Activated CD8-positive, alpha-beta memory T cell treated with anti-CD3 and anti-CD28 coated beads, Interleukin-2, amount 50 U/mL, for 4 hours (primary cell): ENCODE measurements around the gene FAM72D.
"Not testable (repeated sequence)": the region's sequence is repeated elsewhere in the genome, so short reads cannot be mapped to it uniquely, and the experiment has no call there.

Source experiments
- DNase-seq: peaks from one replicate; pipeline ENCODE4 v3.0.0-alpha.2; 2020

The FAM72D gene

GRCh38 chr1:145093517-145094149, 2.1 kb upstream of the FAM72D start:
- not testable (repeated sequence) for DNase-seq

- not testable (repeated sequence) for DNase-seq
Measured at GRCh38 chr1:145094655-145095211, 1.0 kb upstream of the FAM72D start.

GRCh38 chr1:145101725-145102124, 6.0 kb downstream of the FAM72D start:
- not testable (repeated sequence) for DNase-seq

GRCh38 chr1:145103294-145103693, 7.5 kb downstream of the FAM72D start:
- DNase-seq = not testable (repeated sequence)

- not testable (repeated sequence) for DNase-seq
Measured at GRCh38 chr1:145111674-145112073, 15.9 kb downstream of the FAM72D start.

GRCh38 chr1:145112703-145113102, 16.9 kb downstream of the FAM72D start:
- not testable (repeated sequence) for DNase-seq

- DNase-seq = not testable (repeated sequence)
Measured at GRCh38 chr1:145114560-145115057, 18.8 kb downstream of the FAM72D start.

GRCh38 chr1:145115587-145116493, 20.1 kb downstream of the FAM72D start:
- not testable (repeated sequence) for DNase-seq

- not testable (repeated sequence) for DNase-seq
Measured at GRCh38 chr1:145119842-145120241, 24.1 kb downstream of the FAM72D start.

- DNase-seq = not testable (repeated sequence)
Measured at GRCh38 chr1:145122344-145123061, 26.7 kb downstream of the FAM72D start.

- DNase-seq = not testable (repeated sequence)
Measured at GRCh38 chr1:145123062-145123395, 27.3 kb downstream of the FAM72D start.

- DNase-seq = not testable (repeated sequence)
Measured at GRCh38 chr1:145123992-145124641, 28.3 kb downstream of the FAM72D start.

- not testable (repeated sequence) for DNase-seq
Measured at GRCh38 chr1:145125112-145125511, 29.3 kb downstream of the FAM72D start.

- DNase-seq = not testable (repeated sequence)
Measured at GRCh38 chr1:145127144-145127543, 31.4 kb downstream of the FAM72D start.

GRCh38 chr1:145128697-145129469, 33.1 kb downstream of the FAM72D start:
- not testable (repeated sequence) for DNase-seq

- not testable (repeated sequence) for DNase-seq
Measured at GRCh38 chr1:145134476-145134875, 38.7 kb downstream of the FAM72D start.

GRCh38 chr1:145140549-145140948, 44.8 kb downstream of the FAM72D start:
- not testable (repeated sequence) for DNase-seq

GRCh38 chr1:145144264-145144913, 48.6 kb downstream of the FAM72D start:
- DNase-seq = not testable (repeated sequence)

- not testable (repeated sequence) for DNase-seq
Measured at GRCh38 chr1:145146308-145146707, 50.5 kb downstream of the FAM72D start.

GRCh38 chr1:145147172-145147571, 51.4 kb downstream of the FAM72D start:
- not testable (repeated sequence) for DNase-seq

GRCh38 chr1:145155421-145155820, 59.6 kb downstream of the FAM72D start:
- DNase-seq = not testable (repeated sequence)
